GDM1 (cell line): ENCODE results near the gene NSUN3.
"Not testable (repeated sequence)": the region's sequence is repeated elsewhere in the genome, so short reads cannot be mapped to it uniquely, and the experiment has no call there.

Experiments
- DNase-seq: peaks from one replicate; lab custom pipeline; 2025; lab: John Stamatoyannopoulos, UW

NSUN3 gene

GRCh38 chr3:94062513-94063404, at the start of gene NSUN3, which contains the start of gene DHFR2:
Gene NSUN3 (plus strand): TSS chr3:94063061. CDS start chr3:94063127, 66 bp downstream.
Gene DHFR2 (minus strand): TSS chr3:94062916. CDS start chr3:94061511, 1,405 bp downstream.
- DNase-seq, result peak; percentile 94

GRCh38 chr3:94015025-94015424, 47.8 kb upstream of the NSUN3 start:
- DNase-seq, result no peak

- DNase-seq, result no peak
Measured at GRCh38 chr3:94019659-94020058, 43.2 kb upstream of the NSUN3 start.

GRCh38 chr3:94020293-94020692, 42.6 kb upstream of the NSUN3 start:
- no peak for DNase-seq

- no peak for DNase-seq
Measured at GRCh38 chr3:94024385-94024784, 38.5 kb upstream of the NSUN3 start.

GRCh38 chr3:94026623-94027022, 36.2 kb upstream of the NSUN3 start:
- no peak for DNase-seq

GRCh38 chr3:94028093-94028837, 34.6 kb upstream of the NSUN3 start, which contains the start of gene STX19:
Gene STX19 (minus strand): TSS chr3:94028597. CDS start chr3:94015269, 13,328 bp downstream.
- no peak for DNase-seq

GRCh38 chr3:94036909-94037507, 25.9 kb upstream of the NSUN3 start:
- DNase-seq, result no peak

- no peak for DNase-seq
Measured at GRCh38 chr3:94043285-94043684, 19.6 kb upstream of the NSUN3 start.

GRCh38 chr3:94044100-94044936, 18.5 kb upstream of the NSUN3 start:
- DNase-seq, result not testable (repeated sequence)

- no peak for DNase-seq
Measured at GRCh38 chr3:94046533-94046932, 16.3 kb upstream of the NSUN3 start.

- no peak for DNase-seq
Measured at GRCh38 chr3:94049267-94049666, 13.6 kb upstream of the NSUN3 start.

GRCh38 chr3:94050546-94050945, 12.3 kb upstream of the NSUN3 start:
- no peak for DNase-seq

- no peak for DNase-seq
Measured at GRCh38 chr3:94061297-94061696, 1.6 kb upstream of the NSUN3 start.

GRCh38 chr3:94063496-94064119, 747 bp downstream of the NSUN3 start:
- no peak for DNase-seq

GRCh38 chr3:94064243-94064860, 1.5 kb downstream of the NSUN3 start:
- DNase-seq, result no peak

GRCh38 chr3:94065122-94065521, 2.3 kb downstream of the NSUN3 start:
- no peak for DNase-seq

GRCh38 chr3:94065819-94066480, 3.1 kb downstream of the NSUN3 start:
- DNase-seq, result no peak

GRCh38 chr3:94066506-94067500, 3.9 kb downstream of the NSUN3 start:
- DNase-seq, result no peak
